Adrenal gland (tissue), 12 donors: ENCODE results near the gene SDK2. TPM values are rescaled to one million over a fixed set of nuclear protein-coding genes. Genes with fewer than 3 reads are reported as not detected.
A peak's percentile ranks its signal among the peaks of the same experiment; 100 is the strongest.

Experiments used
- DNase-seq, 7 donors: peaks; one replicate each; pipeline ENCODE4 v3.0.0-alpha.2; 2019 to 2020
- H3K27ac ChIP-seq, 5 donors: fragments of 200-600 bp; sonication (generic) in 4 of 5; 1 replicate in 3 of 5; 2 replicates in 2 of 5; pipeline versions ENCODE4 v1.5.1 to v1.8.0; 2016 to 2020; ENCODE audit warnings: mild to moderate bottlenecking in 1 of 5
- H3K27me3 ChIP-seq: fragments of 200-600 bp; 2 replicates; pipeline ENCODE4 v1.8.0; 2021
- H3K36me3 ChIP-seq, 2 donors: fragments of 200-600 bp; replicated peaks in 1 of 2; 1 replicate in 1 of 2; 2 replicates in 1 of 2; pipeline versions ENCODE4 v1.5.1 to v1.8.0; 2018 to 2022
- H3K4me1 ChIP-seq, 2 donors: fragments of 200-600 bp; replicated peaks in 1 of 2; 1 replicate in 1 of 2; 2 replicates in 1 of 2; pipeline versions ENCODE4 v1.5.1 to v1.8.0; 2018 to 2021
- H3K4me3 ChIP-seq, 4 donors: fragments of 200-600 bp; sonication (generic) in 3 of 4; one replicate each; pipeline ENCODE4 v1.5.1; 2016 to 2018
- H3K9me3 ChIP-seq, 3 donors: fragments of 200-600 bp; sonication (generic) in 1 of 3; replicated peaks in 1 of 3; 1 replicate in 2 of 3; 2 replicates in 1 of 3; pipeline versions ENCODE4 v1.5.1 to v1.8.0; 2016 to 2021
- POLR2A ChIP-seq, 2 donors: fragments of 450-650 bp; IDR thresholded peaks; one replicate each; pipeline ENCODE4 v1.6.1; 2017; ENCODE audit warnings: antibody characterized with exemption in 2 of 2, mild to moderate bottlenecking in 2 of 2, moderate library complexity in 1 of 2
- WGBS, 4 donors: extraction: QIAGEN DNeasy Blood & Tissue Kit in 2 of 4; methylation state at CpG; one replicate each; pipeline versions ENCODE4 v1.1.5 to v1.1.7; 2013 to 2017; 5-methylcytosine and 5-hydroxymethylcytosine counted together
- intact Hi-C, 2 donors: fragments of 100-400 bp; cut with DNase I; formaldehyde crosslinking; loops; one replicate each; pipeline versions ENCODE4 v1.14.1 to v1.15.0; 2022 to 2023
- polyA plus RNA-seq, 3 donors: library from polyadenylated mRNA; stranded (reverse); fragments of 200-250 nt in 2 of 3; fragments of 350-450 nt in 1 of 3; fragmentation: Illumina TruSeq in 1 of 3; extraction: RNeasy Lipid Tissue Mini Kit (QIAGEN cat#74804) in 1 of 3; gene quantifications; one replicate each; pipeline ENCODE4 v1.2.3, GENCODE V29; 2013 to 2014
- total RNA-seq, 9 donors: library from RNA; depleted of rRNA in 4 of 9; stranded (reverse); fragments of >200 nt in 4 of 9; fragments of 120-200 nt in 1 of 9; fragmentation: NEBNext Ultra II Directional in 1 of 9; extraction: Animal tissue kit (Norgen Biotek cat#: 25700) in 1 of 9; gene quantifications; one replicate each; pipeline versions ENCODE4 v1.1.0 to v1.2.4, GENCODE V29; 2013 to 2023
- TF ChIP-seq, protein P1 (sequence below), 6 experiments: fragments of 450-650 bp in 4 of 6; fragments of 200-600 bp in 2 of 6; sonication (generic) in 1 of 6; IDR thresholded peaks; 1 replicate in 5 of 6; 2 replicates in 1 of 6; pipeline versions ENCODE4 v1.5.1 to v1.8.0; 2016 to 2021; ENCODE audit warnings: antibody characterized with exemption in 6 of 6, mild to moderate bottlenecking in 2 of 6, moderate library complexity in 1 of 6
- donor health status: healthy with polysubstance abuse.
- donor health status: Bipolar disorder and iron deficiency.
- donor health status: DM: yes; HTN: yes; CAD: no.
- donor health status: DM: no; HTN: no; CAD: no.
- donor health status: DM: no; HTN: no; CAD: no.
- donor health status: DM: yes; HTN: yes; CAD: no.

The SDK2 gene
- total and polyA plus RNA-seq, 12 donors = 0.27 to 2.1 (median 0.84) TPM

DNA sequence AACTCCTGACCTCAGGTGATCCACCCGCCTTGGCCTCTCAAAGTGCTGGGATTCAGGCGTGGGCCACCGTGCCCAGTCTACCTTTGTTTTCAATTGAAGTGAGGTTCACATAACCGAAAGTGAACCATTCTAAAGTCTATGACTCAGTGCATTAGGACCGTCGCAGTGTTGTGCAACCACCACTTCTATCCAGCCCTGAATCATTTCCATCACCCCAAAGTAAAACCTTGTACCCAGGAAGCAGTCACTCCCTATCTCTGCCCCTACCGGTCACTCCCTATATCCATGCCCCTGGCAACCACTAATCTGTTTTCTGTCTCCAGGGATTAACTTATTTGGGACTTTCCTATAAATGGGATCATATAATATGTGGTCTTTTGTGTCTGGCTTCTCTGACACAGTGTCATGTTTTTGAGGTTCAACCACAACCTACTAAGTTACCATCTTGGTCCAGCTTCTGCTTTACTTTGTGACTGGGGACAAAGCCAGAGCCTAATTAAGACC is 304.1 kb downstream of the SDK2 start:
- 35 to 44% (median 39%) methylated on average over 7 of the region's 7 CpGs for WGBS, 4 donors
- H3K27me3 ChIP-seq = no peaks in the 10 kb centered on the region
- DNase-seq = peak in 6 of 7 donors; percentile 79 to 90 (median 83)
- no peaks in the 10 kb centered on the region for H3K36me3 ChIP-seq
- H3K4me1 ChIP-seq = peaks cover 4 to 27% of the 10 kb centered on the region in 2 donors
- TF ChIP-seq, protein P1, sequence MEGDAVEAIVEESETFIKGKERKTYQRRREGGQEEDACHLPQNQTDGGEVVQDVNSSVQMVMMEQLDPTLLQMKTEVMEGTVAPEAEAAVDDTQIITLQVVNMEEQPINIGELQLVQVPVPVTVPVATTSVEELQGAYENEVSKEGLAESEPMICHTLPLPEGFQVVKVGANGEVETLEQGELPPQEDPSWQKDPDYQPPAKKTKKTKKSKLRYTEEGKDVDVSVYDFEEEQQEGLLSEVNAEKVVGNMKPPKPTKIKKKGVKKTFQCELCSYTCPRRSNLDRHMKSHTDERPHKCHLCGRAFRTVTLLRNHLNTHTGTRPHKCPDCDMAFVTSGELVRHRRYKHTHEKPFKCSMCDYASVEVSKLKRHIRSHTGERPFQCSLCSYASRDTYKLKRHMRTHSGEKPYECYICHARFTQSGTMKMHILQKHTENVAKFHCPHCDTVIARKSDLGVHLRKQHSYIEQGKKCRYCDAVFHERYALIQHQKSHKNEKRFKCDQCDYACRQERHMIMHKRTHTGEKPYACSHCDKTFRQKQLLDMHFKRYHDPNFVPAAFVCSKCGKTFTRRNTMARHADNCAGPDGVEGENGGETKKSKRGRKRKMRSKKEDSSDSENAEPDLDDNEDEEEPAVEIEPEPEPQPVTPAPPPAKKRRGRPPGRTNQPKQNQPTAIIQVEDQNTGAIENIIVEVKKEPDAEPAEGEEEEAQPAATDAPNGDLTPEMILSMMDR (IDR thresholded peaks at IDR 0.05) = peak; percentile 32 to 64 (median 52)
- peak in 1 of 2 donors; percentile 13 for TF ChIP-seq POLR2A (IDR thresholded peaks at IDR 0.05)
- no peaks in the 10 kb centered on the region for H3K9me3 ChIP-seq
- no peak overlapping the region for H3K4me3 ChIP-seq
- intact Hi-C loops = no loop called here
- peak overlapping the region in 4 of 5 donors; percentile 30 to 67 (median 64) for H3K27ac ChIP-seq

DNA sequence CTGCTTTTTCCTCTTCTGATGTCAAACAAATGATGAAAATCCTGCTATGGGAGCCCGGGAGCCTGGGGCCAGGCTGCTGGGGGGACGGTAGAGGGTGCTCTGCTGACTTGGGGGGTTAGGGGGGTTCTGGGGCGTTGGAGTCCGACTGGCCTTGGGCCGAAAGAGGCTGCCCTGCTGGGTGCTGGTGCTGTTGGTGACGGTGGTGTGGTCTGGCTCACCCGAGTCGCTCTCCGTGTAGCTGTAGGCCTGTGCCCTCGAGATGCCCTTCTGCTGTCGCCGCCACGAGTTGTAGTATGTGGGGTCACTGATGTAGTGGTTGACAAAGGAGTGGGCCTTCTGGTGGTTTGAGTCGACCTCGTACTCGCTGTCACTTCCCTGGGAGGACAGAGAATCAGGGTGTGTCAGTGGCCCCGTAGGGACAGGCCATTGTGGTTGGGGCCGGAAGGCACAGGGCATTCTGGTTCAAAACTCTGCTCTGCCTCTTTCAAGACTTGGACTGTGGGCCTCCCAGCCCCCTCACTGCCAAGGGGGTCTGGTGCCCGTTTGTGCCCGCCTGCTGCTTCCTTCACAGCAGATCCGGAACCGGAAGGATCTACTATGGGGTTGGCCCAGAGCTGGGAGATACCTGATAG is 305.6 kb downstream of the SDK2 start:
- H3K4me3 ChIP-seq = no peak overlapping the region
- peak overlapping the region in 3 of 5 donors; percentile 31 to 76 (median 57) for H3K27ac ChIP-seq
- H3K27me3 ChIP-seq = no peaks in the 10 kb centered on the region
- H3K9me3 ChIP-seq = no peaks in the 10 kb centered on the region
- 75 to 85% (median 82%) methylated on average over 13 to 22 of the region's 22 CpGs for WGBS, 4 donors
- no peak for DNase-seq
- intact Hi-C loops = no loop called here
- TF ChIP-seq POLR2A (IDR thresholded peaks at IDR 0.05) = no peak
- TF ChIP-seq, protein P1 (IDR thresholded peaks at IDR 0.05) = no peak
- no peaks in the 10 kb centered on the region for H3K36me3 ChIP-seq
- H3K4me1 ChIP-seq = peaks cover 4 to 27% of the 10 kb centered on the region in 2 donors

DNA sequence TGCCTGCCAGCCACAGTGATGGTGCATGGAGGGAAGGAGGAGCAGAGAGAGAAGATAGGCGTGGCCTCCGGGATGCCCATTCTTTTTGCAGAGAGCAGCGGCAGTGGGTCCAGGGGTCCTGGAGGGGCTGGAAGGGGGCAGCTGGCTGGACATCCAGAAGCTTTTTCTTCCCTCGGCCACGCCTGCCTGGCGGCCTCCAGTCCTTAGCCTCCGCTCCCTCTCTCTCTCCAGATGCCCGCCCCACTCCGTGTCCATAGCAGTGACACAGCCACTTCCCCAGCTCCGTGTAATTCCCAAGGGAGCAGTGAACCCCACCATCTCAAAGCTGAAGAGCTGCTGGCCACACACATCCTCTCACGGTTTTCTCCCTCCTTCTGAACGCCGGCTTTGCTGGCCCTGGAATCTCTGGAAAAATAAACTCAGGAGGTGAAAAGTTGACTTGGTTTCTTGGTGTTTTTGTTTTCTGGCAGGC is 306.2 kb downstream of the SDK2 start:
- Histone ChIP-seq H3K4me1 (peaks cover 4 to 27% of the 10 kb centered on the region in 2 donors), H3K27me3 (no peaks in the 10 kb centered on the region), H3K36me3 (no peaks in the 10 kb centered on the region), H3K9me3 (no peaks in the 10 kb centered on the region), H3K27ac (peak overlapping the region in 2 of 5 donors; percentile 57 to 76), H3K4me3 (no peak overlapping the region)
- DNase-seq = peak in 4 of 7 donors; percentile 31 to 70 (median 40)
- WGBS, 4 donors = 67 to 80% (median 69%) methylated on average over 13 of the region's 13 CpGs
- intact Hi-C loops = no loop called here
- TF ChIP-seq, protein P1 (IDR thresholded peaks at IDR 0.05) = no peak
- TF ChIP-seq POLR2A (IDR thresholded peaks at IDR 0.05) = no peak

DNA sequence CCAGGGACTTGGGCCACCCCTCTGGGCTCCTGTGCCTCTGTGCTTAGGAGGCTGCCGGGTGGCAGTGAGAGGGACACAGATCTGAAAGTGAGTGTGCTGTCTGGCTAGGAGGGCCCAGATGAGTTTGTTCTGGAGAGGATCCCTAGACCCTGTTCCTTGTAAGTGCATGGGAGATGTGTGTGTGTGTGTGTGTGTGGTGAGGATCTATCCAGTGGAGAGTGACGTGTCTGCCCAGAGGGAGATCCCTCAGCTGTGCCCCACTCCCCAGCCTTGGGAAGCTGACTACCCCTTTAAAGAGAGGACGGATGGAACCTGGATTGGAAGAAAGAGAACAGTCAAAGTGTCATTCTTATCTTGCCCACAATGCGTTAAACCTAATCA is 306.9 kb downstream of the SDK2 start:
- DNase-seq = no peak
- Histone ChIP-seq H3K4me1 (peaks cover 4 to 19% of the 10 kb centered on the region in 2 donors), H3K4me3 (no peak overlapping the region), H3K36me3 (no peaks in the 10 kb centered on the region), H3K9me3 (no peaks in the 10 kb centered on the region), H3K27ac (peak overlapping the region in 1 of 5 donors; percentile 76), H3K27me3 (no peaks in the 10 kb centered on the region)
- TF ChIP-seq POLR2A (IDR thresholded peaks at IDR 0.05) = no peak
- TF ChIP-seq, protein P1 (IDR thresholded peaks at IDR 0.05) = no peak
- intact Hi-C loops = no loop called here
- 64 to 79% (median 74%) methylated on average over 4 of the region's 4 CpGs for WGBS, 4 donors
